SK-N-SH treated with all-trans-retinoic acid at 6 μM for 48 hours (cell line): ENCODE data around the gene SMOC2.

Source experiments
- RARB ChIP-seq: fragments of 250-450 bp; sonication (Bioruptor Pico); IDR thresholded peaks from 2 replicates; pipeline ENCODE4 v1.8.0; 2021; ENCODE audit warnings: mild to moderate bottlenecking, moderate library complexity
- TOX ChIP-seq: fragments of 250-450 bp; sonication (Bioruptor Pico); IDR thresholded peaks from 2 replicates; pipeline ENCODE4 v1.8.0; 2021; ENCODE audit warnings: mild to moderate bottlenecking, moderate library complexity, borderline replicate concordance
- ZNF8 ChIP-seq: fragments of 450-650 bp; formaldehyde crosslinking; IDR thresholded peaks from 2 replicates; pipeline ENCODE4 v1.5.0; 2020; ENCODE audit warnings: mild to moderate bottlenecking, moderate library complexity

DNA sequence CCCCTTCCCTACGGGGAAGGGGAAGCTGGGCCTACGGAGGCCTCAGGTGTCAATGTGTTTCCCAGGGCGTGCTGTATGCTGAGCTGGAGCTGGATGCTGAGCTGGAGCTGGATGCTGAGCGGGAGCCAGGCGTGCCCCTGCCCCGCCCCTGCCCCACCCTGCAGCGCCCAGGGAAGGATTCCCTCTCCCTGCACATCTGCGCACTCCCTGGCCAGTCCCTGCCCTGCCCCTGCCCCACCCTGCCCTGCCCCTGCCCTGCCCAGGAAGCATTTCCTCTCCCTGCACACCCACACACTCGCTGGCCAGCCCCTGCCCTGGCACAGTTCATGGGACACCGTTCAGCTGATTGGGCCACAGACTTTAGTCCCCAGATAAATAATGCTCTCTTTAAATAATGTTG, 196.8 kb downstream of the SMOC2 start:
- TF ChIP-seq RARB (CRISPR knock-in tag) (no peak), ZNF8 (CRISPR knock-in tag) (no peak), TOX (CRISPR knock-in tag) (no peak)
